ENCODE results near the gene CRHR1. TPM values are rescaled to one million over a fixed set of nuclear protein-coding genes. Genes with fewer than 3 reads are reported as not detected.

The CRHR1 gene
- total RNA-seq, 3 donors from 2014 or later: 1.6 to 2.8 TPM; not detected in 1

DNA sequence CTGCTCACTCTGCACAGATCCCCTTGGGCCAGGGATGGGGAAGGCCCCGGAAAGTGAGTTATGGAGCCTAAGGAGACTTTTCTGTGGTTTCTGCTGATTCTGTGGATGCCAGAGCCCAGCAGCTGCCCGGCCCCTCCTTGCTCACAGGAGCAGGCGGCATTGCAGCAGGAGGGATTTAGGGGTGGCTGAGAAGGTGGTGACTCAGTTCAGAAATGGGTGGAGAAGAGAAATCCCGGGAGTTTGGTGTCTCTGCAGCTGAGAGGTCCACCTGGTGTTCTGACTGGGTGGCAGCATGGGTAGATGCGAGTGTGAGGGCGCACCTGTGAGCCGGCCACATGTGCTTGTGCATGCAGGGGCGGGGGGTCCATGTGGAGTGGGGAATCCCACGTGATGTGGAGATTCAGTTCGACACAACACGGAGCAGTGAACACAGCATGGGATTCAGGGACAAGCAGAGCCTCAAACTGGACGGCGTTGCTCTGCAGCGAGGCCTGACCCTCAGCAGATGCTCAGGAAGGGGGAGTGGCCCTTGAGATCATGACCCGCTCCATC lies 44.5 kb downstream of the CRHR1 start:
- intact Hi-C loops (cut with DNase I; ENCODE audit: low total_unique reads): no loop called here
- H3K27me3 ChIP-seq: no peaks in the 10 kb centered on the region
- no peaks in the 10 kb centered on the region for H3K9me3 ChIP-seq
- TF ChIP-seq POLR2A (IDR thresholded peaks at IDR 0.05) (no peak), POLR2AphosphoS5 (IDR thresholded peaks at IDR 0.05) (no peak)
- TF ChIP-seq, protein P1, sequence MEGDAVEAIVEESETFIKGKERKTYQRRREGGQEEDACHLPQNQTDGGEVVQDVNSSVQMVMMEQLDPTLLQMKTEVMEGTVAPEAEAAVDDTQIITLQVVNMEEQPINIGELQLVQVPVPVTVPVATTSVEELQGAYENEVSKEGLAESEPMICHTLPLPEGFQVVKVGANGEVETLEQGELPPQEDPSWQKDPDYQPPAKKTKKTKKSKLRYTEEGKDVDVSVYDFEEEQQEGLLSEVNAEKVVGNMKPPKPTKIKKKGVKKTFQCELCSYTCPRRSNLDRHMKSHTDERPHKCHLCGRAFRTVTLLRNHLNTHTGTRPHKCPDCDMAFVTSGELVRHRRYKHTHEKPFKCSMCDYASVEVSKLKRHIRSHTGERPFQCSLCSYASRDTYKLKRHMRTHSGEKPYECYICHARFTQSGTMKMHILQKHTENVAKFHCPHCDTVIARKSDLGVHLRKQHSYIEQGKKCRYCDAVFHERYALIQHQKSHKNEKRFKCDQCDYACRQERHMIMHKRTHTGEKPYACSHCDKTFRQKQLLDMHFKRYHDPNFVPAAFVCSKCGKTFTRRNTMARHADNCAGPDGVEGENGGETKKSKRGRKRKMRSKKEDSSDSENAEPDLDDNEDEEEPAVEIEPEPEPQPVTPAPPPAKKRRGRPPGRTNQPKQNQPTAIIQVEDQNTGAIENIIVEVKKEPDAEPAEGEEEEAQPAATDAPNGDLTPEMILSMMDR (IDR thresholded peaks at IDR 0.05): no peak
- no peak overlapping the region for H3K4me3 ChIP-seq
- no peak overlapping the region for H3K27ac ChIP-seq
- H3K36me3 ChIP-seq: no peaks in the 10 kb centered on the region
- no peak for DNase-seq (ENCODE audit: low spot score in 2 of 2)
- H3K4me1 ChIP-seq: no peaks in the 10 kb centered on the region

DNA sequence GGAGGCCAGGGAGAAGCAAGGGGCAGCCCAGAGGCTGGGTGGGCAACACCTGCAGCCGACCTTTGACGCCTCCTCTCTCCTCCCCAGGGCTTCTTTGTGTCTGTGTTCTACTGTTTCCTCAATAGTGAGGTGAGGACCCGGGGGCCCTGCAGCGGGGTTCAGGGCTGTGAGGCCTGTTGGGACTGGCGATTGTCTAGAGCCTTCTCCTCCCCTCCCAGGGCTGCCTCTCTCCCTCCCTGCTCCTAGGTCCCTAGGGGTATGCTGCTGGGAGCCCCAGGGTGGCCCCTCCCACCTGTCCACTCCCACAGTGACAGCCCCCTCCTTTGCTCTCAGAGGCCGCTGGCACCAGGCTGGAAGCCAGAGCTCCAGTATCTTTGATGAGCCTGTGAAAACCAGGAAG lies 49.8 kb downstream of the CRHR1 start:
- Histone ChIP-seq H3K9me3 (no peaks in the 10 kb centered on the region), H3K4me1 (no peaks in the 10 kb centered on the region), H3K27ac (no peak overlapping the region), H3K27me3 (peaks cover 0 to 1% of the 10 kb centered on the region in 2 donors), H3K4me3 (no peak overlapping the region), H3K36me3 (no peaks in the 10 kb centered on the region)
- no peak for DNase-seq (ENCODE audit: low spot score in 2 of 2)
- no peak for TF ChIP-seq POLR2A (IDR thresholded peaks at IDR 0.05)
- TF ChIP-seq, protein P1 (IDR thresholded peaks at IDR 0.05): no peak
- TF ChIP-seq POLR2AphosphoS5 (IDR thresholded peaks at IDR 0.05): no peak
- intact Hi-C loops (cut with DNase I; ENCODE audit: low total_unique reads): loop anchor here (5.0 kb wide), 1 partner anchor 192 kb away; no protein-coding TSS in a partner anchor

DNA sequence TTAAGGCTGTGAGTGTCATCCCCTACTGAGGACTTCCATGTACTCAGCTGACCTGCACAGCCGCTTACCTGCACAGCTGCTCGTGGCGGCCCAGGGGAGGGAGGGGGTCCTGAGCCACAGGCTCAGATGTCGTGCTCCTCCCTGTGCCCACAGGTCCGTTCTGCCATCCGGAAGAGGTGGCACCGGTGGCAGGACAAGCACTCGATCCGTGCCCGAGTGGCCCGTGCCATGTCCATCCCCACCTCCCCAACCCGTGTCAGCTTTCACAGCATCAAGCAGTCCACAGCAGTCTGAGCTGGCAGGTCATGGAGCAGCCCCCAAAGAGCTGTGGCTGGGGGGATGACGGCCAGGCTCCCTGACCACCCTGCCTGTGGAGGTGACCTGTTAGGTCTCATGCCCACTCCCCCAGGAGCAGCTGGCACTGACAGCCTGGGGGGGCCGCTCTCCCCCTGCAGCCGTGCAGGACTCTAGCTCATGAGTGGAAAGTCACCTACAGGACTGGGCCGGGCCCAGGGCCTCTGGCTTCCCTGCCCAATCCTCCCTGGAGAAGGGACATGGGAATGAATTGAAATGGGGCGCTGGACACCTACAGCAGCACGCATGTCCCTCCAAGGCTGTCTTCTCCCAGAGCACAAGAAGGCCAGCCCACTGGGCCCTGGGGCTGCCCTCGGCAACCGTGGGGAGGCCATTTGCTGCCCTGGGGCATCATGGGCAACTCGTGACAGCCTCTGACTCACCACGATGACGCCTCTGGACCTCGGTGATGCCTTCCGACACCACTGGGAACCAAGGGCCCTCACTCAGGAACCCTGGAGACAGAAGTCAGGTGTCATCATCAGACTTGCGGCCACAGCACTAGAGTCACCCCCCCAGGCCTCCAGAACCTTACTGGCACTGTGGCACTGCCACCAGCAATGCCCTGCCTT lies 50.6 kb downstream of the CRHR1 start:
- Histone ChIP-seq H3K27me3 (peaks cover 0 to 7% of the 10 kb centered on the region in 2 donors), H3K36me3 (no peaks in the 10 kb centered on the region), H3K27ac (no peak overlapping the region), H3K4me1 (no peaks in the 10 kb centered on the region), H3K4me3 (no peak overlapping the region), H3K9me3 (no peaks in the 10 kb centered on the region)
- no peak for DNase-seq (ENCODE audit: low spot score in 2 of 2)
- intact Hi-C loops (cut with DNase I; ENCODE audit: low total_unique reads): loop anchor here (5.0 kb wide), 1 partner anchor 192 kb away; no protein-coding TSS in a partner anchor
- TF ChIP-seq POLR2AphosphoS5 (IDR thresholded peaks at IDR 0.05): no peak
- TF ChIP-seq, protein P1 (IDR thresholded peaks at IDR 0.05): no peak
- TF ChIP-seq POLR2A (IDR thresholded peaks at IDR 0.05): no peak

DNA sequence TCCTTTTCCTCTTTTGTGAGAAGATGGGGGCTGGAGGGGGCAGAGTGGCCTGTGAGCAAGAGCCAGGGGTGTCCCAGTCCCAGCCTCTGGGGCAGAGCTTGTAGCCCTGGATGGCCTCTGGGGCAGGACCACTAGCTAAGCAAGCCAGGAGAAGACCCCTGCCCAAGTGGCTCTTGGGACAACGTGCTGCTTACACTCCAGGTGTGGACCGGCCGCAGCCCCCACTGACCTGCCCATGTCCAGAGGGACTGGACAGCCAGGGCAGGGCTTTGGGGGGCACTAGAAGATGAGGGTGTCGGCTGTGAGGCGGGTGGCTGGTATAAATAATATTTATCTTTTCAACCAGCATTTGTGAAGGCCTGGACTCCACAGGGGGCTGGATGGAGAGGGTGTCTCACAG lies 51.4 kb downstream of the CRHR1 start:
- Histone ChIP-seq H3K9me3 (no peaks in the 10 kb centered on the region), H3K36me3 (no peaks in the 10 kb centered on the region), H3K27ac (no peak overlapping the region), H3K4me1 (no peaks in the 10 kb centered on the region), H3K27me3 (peaks cover 0 to 10% of the 10 kb centered on the region in 2 donors), H3K4me3 (no peak overlapping the region)
- TF ChIP-seq POLR2AphosphoS5 (IDR thresholded peaks at IDR 0.05): no peak
- TF ChIP-seq POLR2A (IDR thresholded peaks at IDR 0.05): no peak
- TF ChIP-seq, protein P1 (IDR thresholded peaks at IDR 0.05): no peak
- intact Hi-C loops (cut with DNase I; ENCODE audit: low total_unique reads): no loop called here
- no peak for DNase-seq (ENCODE audit: low spot score in 2 of 2)
